GM18526 (cell line): ENCODE results near the gene FOXO4.
A peak's percentile ranks its signal among the peaks of the same experiment; 100 is the strongest.

Experiments
- POLR2A ChIP-seq: IDR thresholded peaks from 3 replicates; pipeline ENCODE4 v1.6.1; 2011; ENCODE audit not compliant: insufficient read length; ENCODE audit errors: extremely low read depth

FOXO4 gene, protein sequence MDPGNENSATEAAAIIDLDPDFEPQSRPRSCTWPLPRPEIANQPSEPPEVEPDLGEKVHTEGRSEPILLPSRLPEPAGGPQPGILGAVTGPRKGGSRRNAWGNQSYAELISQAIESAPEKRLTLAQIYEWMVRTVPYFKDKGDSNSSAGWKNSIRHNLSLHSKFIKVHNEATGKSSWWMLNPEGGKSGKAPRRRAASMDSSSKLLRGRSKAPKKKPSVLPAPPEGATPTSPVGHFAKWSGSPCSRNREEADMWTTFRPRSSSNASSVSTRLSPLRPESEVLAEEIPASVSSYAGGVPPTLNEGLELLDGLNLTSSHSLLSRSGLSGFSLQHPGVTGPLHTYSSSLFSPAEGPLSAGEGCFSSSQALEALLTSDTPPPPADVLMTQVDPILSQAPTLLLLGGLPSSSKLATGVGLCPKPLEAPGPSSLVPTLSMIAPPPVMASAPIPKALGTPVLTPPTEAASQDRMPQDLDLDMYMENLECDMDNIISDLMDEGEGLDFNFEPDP

GRCh38 chrX:71095555-71095980, at the start of gene FOXO4:
Gene FOXO4 (plus strand): TSS chrX:71095851. CDS start chrX:71096529, 678 bp downstream.
- peak; percentile 34 for TF ChIP-seq POLR2A

- no peak for TF ChIP-seq POLR2A
Observed at GRCh38 chrX:71052721-71053120, 42.9 kb upstream of the FOXO4 start.

DNA sequence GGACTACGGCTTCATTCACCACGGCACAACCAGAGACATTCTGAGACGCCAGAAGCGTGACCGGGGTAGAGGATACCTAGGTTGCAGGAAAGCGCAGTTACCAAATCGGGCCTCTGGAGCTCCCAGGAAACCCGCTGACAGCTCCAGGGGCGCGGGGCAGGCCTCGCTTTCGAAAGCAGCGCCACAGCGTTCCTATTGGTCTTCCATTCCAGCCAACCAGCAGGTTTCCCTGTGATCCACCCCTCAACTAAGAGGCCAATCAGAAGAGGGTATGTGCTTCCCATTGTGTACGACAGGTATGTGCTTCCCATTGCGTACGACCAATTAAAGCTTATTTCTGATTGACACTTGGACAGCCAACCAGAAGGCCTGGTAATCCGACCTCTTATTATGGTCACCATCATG, 42.4 kb upstream of the FOXO4 start:
- TF ChIP-seq POLR2A = peak; percentile 47

DNA sequence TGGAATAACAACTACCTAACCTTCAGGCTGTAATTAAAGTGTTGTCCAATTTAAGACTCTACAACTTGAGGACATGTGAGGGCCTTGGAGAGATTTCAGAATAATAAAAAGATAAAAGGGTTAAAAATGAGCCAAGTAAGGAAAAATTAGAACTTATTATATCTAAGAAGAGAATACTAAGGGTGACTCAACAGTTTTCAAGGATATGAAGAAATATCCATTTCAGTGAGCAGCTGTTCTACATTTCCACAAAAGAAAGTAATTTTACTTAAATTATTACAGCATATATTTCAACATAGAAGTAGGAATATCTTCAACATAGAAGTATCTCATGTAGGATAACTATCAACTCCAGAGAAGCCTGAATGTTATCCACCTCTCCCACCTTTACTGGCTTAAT, 38.8 kb upstream of the FOXO4 start:
- TF ChIP-seq POLR2A = no peak

- TF ChIP-seq POLR2A = no peak
Observed at GRCh38 chrX:71057848-71058530, 37.7 kb upstream of the FOXO4 start.

GRCh38 chrX:71060127-71060526, 35.5 kb upstream of the FOXO4 start:
- no peak for TF ChIP-seq POLR2A

DNA sequence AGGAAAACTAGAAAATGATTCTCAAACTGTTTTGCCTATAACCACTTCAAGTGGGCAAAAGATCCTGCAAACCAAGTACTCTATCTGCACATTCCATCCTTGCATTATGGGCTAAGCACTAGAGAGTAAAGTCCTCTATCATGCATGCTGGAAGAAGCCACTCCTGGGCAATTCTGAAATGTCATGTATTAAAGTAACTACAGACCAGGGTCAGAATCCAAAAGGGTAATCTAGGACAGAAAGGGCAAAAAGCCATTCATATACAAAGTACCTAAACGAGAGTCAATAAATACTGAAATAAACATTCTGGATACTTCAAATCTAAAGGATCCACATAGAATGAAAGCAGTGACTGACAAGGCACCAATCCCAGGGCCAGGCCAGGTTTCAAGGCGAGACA, 28.6 kb upstream of the FOXO4 start:
- TF ChIP-seq POLR2A = no peak

DNA sequence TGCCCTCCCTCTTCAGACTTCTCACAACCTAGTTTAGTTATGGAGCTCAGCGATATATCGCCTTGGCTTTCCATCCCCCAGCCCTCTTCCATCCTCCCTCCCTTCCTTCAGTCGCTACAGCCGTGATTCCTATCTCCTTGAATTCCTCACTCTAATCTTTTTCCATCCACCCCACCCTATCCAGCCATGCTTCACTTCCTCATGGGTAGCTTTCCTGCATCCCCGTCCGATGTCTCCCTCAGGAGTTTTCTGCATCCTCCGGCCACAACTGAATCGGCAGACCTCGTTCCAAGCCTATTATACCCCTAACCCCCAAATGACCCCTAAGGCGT, 28.0 kb upstream of the FOXO4 start:
- no peak for TF ChIP-seq POLR2A

- peak; percentile 59 for TF ChIP-seq POLR2A
Observed at GRCh38 chrX:71068044-71068918, 27.4 kb upstream of the FOXO4 start, which contains the start of gene SNX12. Gene SNX12 (minus strand): TSS chrX:71068334. CDS start chrX:71068306, 28 bp downstream.

DNA sequence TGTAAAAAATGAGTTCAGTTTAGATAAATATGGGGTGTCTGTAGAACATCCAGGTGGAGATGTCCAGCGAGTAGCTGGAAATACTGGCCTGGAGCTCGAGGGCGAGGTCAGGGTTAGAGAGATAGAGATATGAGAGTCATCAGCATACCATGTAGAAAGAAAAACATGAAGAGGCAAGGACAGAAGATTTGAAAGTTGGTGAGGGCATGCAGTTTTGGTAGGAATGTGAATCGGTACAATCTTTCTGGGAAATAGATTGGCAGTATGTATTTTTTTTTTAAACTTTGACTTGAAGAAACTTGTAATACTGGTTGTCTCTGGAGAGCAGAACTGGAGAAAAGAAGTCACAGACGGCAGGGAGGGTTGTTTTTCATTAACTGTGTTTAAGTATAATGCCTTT, 25.1 kb upstream of the FOXO4 start:
- TF ChIP-seq POLR2A = no peak

DNA sequence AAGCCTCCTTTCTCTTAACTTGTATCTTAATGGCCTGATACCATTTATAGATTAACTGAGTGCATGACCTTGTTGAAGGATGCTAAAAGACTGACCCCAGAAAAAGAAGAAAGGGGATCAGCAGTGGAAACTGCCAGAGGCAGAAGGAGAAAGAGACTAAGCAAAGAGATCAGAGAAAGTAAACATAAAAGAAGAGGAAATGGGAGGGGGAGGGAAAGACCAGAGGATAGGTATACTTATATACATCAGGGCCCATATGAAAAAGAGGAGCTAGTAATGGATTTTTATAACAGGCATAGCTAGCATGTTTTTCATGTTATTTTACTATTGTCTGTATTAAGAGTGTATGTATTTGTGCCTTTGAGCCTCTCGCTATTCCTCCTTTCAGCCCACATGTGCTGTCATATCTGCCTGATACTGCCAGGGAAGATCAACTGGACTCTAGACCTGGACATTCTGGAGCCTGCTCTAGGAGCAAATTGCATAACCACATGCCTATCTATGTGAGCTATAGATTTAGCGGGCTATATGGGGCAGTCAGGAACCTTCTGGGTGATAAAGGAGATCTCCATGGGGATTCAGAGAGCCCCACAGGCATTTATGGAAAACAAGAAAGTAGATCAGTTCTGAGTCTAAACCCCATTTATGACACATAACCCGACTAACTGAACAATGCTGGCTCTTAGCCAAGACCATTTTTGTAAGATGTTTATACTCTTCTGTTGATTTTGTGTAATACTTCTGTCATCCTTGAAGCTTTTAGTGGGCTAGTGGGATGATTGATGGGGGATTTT, 14.1 kb upstream of the FOXO4 start:
- no peak for TF ChIP-seq POLR2A

GRCh38 chrX:71082124-71082647, 13.5 kb upstream of the FOXO4 start:
- no peak for TF ChIP-seq POLR2A

- TF ChIP-seq POLR2A = no peak
Observed at GRCh38 chrX:71082822-71083221, 12.8 kb upstream of the FOXO4 start.

DNA sequence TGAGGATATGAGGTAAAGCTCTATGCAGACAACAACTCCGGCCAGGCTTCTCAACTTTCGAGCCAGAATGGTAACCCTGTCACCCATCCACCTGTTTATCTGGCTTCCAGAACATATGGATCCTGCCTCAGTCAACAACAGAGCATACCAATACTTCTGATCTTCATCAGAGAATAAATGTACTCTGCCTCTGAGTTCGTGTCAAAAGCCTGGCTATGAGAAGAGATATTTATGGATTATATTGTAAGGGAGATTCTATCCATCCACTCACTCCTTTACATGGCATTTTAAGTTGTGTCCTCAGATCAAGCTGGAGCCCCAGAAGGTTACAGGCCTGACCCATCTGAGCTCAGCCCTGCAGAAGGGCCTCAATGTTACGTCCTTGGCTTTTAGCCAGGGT, 9.8 kb upstream of the FOXO4 start:
- TF ChIP-seq POLR2A = no peak
